ENCODE measurements around the gene SLC17A4.

Gene SLC17A4

DNA sequence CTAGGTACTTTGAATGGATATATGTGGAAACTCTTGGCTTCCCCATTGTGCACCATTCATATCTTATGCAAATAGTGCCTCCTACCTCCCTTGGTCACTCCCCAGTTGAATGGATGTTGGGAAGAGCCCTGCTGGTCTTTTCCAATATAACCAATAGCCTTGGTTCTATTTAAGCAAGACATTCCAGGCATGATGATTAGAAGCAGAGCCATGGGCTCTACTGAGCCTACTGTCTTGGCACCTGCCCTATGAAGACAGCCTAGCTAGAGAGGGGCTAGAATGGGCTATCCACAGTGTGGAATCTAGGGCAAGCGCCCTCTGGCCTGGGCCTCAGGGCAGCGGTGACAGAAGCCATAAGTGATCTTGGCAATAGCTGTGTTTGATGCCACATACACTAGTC, 61.7 kb downstream of the SLC17A4 start:
- no peak for DNase-seq (ENCODE audit: low read depth)

DNA sequence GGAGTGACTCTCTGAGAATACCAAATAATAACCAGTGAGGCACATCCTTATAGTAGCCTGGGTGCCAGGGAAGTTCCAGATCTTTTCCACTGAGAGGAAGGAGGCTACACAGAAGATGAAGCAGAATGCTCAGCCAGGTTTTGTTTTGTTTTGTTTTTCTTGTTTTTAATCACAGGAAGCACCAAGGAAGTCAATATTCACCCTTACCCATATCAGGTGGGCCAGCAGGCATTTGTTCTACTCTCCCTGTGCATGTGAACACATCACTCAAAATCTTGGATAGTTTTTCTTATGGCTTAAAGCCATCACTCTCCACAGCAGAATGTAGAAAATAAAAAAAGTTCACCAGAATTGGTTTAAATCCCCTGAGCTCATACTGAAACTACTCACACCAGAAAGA, 66.8 kb downstream of the SLC17A4 start:
- DNase-seq (ENCODE audit: low read depth): no peak

DNA sequence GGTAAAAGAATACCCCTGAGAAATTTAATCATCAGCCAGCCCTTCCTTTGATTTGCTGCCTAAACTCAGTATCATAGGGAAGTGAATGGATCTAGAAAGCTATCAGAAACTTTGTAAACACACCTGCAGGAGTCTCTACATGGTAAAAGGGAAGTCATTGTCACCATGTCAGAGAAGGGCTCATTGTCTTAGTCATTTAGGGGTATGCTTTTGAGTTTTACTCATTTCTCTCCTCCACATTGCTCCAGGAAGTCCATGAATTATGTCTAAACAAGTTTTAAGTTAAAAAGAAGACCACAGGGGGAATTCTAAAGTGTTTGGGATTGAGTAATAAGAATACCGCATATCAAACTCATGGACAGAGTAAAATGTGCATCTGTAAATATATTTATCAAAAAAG, 74.8 kb downstream of the SLC17A4 start:
- no peak for DNase-seq (ENCODE audit: low read depth)

DNA sequence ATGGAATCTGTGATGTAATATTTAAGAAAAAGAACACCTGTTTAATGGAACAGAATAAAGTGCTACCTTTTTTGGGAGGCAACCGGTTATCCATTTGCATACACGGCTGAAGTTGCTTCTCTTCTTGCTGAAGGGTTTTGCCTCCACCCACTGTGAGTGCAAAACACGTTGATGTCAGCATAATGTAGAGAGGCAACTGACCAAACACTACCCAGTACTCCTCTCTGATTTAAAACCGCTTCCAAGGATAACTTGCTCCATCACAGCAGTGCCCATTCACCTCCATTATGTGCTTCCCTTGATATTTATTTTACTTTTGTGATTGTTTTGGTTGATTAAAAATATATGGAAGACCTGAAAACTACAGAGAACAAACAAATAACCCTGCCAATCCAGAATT, 75.9 kb downstream of the SLC17A4 start:
- no peak for DNase-seq (ENCODE audit: low read depth)

Data from GM04504 (cell line).